Heart left ventricle (tissue), 16 donors: ENCODE results near the gene PNCK. TPM values are rescaled to one million over a fixed set of nuclear protein-coding genes. Genes with fewer than 3 reads are reported as not detected.
A peak's percentile ranks its signal among the peaks of the same experiment; 100 is the strongest.

Source experiments
- ATAC-seq, 4 donors: fragments of 200-7000 bp; cut with Tn5 transposase; one replicate each; pipeline ENCODE4 v1.9.1; 2020 to 2022; ENCODE audit warnings: moderate library complexity in 4 of 4, mild to moderate bottlenecking in 3 of 4, moderate number of reproducible peaks in 1 of 4
- DNase-seq, 5 donors: peaks; one replicate each; pipeline ENCODE4 v3.0.0-alpha.2; 2020
- H3K27ac ChIP-seq, 12 donors: fragments of 200-600 bp; sonication (generic) in 4 of 12; one replicate each; pipeline versions ENCODE4 v1.5.0 to v1.8.0; 2016 to 2022; ENCODE audit warnings: mild to moderate bottlenecking in 2 of 12
- H3K27me3 ChIP-seq, 9 donors: fragments of 200-600 bp; sonication (generic) in 2 of 9; one replicate each; pipeline versions ENCODE4 v1.5.1 to v1.8.0; 2016 to 2022; ENCODE audit warnings: mild to moderate bottlenecking in 3 of 9
- H3K36me3 ChIP-seq, 9 donors: fragments of 200-600 bp; sonication (generic) in 2 of 9; one replicate each; pipeline versions ENCODE4 v1.5.0 to v1.8.0; 2018 to 2022; ENCODE audit warnings: mild to moderate bottlenecking in 2 of 9
- H3K4me1 ChIP-seq, 12 donors: fragments of 200-600 bp; sonication (generic) in 4 of 12; one replicate each; pipeline versions ENCODE4 v1.5.0 to v1.8.0; 2016 to 2022; ENCODE audit warnings: mild to moderate bottlenecking in 3 of 12
- H3K4me3 ChIP-seq, 12 donors: fragments of 200-600 bp; sonication (generic) in 4 of 12; one replicate each; pipeline versions ENCODE4 v1.5.0 to v1.8.0; 2017 to 2022; ENCODE audit warnings: mild to moderate bottlenecking in 9 of 12, moderate library complexity in 4 of 12
- H3K9me3 ChIP-seq, 12 donors: fragments of 200-600 bp; sonication (generic) in 4 of 12; one replicate each; pipeline versions ENCODE4 v1.5.0 to v1.8.0; 2016 to 2022; ENCODE audit warnings: mild to moderate bottlenecking in 1 of 12
- CTCF ChIP-seq, 12 donors: fragments of 200-600 bp; sonication (generic) in 4 of 12; IDR thresholded peaks; one replicate each; pipeline versions ENCODE4 v1.5.0 to v1.8.0; 2018 to 2022; ENCODE audit warnings: antibody characterized with exemption in 12 of 12, mild to moderate bottlenecking in 5 of 12
- POLR2A ChIP-seq, 2 donors: fragments of 450-650 bp; IDR thresholded peaks; one replicate each; pipeline ENCODE4 v1.6.1; 2017; ENCODE audit warnings: antibody characterized with exemption in 2 of 2, mild to moderate bottlenecking in 2 of 2, moderate library complexity in 2 of 2
- WGBS, 4 donors: extraction: QIAGEN DNeasy Blood & Tissue Kit in 2 of 4; methylation state at CpG; one replicate each; pipeline versions ENCODE4 v1.1.5 to v1.1.7; 2013 to 2018; 5-methylcytosine and 5-hydroxymethylcytosine counted together
- intact Hi-C, 10 donors: fragments of 100-400 bp; cut with DNase I; formaldehyde crosslinking; loops; one replicate each; pipeline versions ENCODE4 v1.11.1 to v1.14.2; 2022
- polyA plus RNA-seq, 2 donors: library from polyadenylated mRNA; stranded (reverse); fragments of 200-250 nt; gene quantifications; one replicate each; pipeline ENCODE4 v1.2.3, GENCODE V29; 2013
- total RNA-seq, 9 donors: library from RNA; depleted of rRNA in 2 of 9; stranded (reverse); fragments of >200 nt in 2 of 9; fragmentation: NEBNext Ultra II Directional in 3 of 9; extraction: Animal tissue kit (Norgen Biotek cat#: 25700) in 3 of 9; gene quantifications; one replicate each; pipeline versions ENCODE4 v1.1.0 to v1.2.4, GENCODE V29; 2016 to 2023
- donor health status: ischemic (EF 13 %, LVEDD 7.1; RV severe dilation, severe dysfunction).
- donor health status: healthy with polysubstance abuse.
- donor health status: DM: no; HTN: yes; CAD: no.
- donor health status: DM: no; HTN: no; CAD: no.
- donor health status: ischemic (EF 25% LVEDD 6.9; RV normal size, moderate dysfunction).
- donor health status: ischemic (EF 25% LVEDD 5.7; RV mildly dilated, moderate dysfunction).
- donor health status: healthy.
- donor health status: DM: yes; HTN: yes; CAD: no.
- donor health status: ischemic (EF 35%, LVEDD 5.7; RV mildly dilated, moderate dysfunction).
- donor health status: nonischemic (EF 11% LVEDD 7.7; RV severe dilation, severe dysfunction).
- donor health status: DM: yes; HTN: yes; CAD: no.
- donor health status: PGD.
- donor health status: ischemic (EF 29% LVEDD 5.4; RV normal size, mild dysfunction).
- donor health status: nonischemic (EF 23%, LVEDD 6.1; RV moderate dilation, normal function).

PNCK gene
- total and polyA plus RNA-seq, 11 donors, result 1.4 to 7.3 (median 6.4) TPM

- 75 to 89% (median 87%) methylated on average over 16 to 20 of the region's 20 CpGs for WGBS, 4 donors
- peaks cover 0 to 21% (median 0%) of the 10 kb centered on the region in 12 donors for H3K4me1 ChIP-seq
- TF ChIP-seq POLR2A (IDR thresholded peaks at IDR 0.05) (no peak), CTCF (IDR thresholded peaks at IDR 0.05) (no peak)
- no peaks in the 10 kb centered on the region for H3K9me3 ChIP-seq
- peaks cover 0 to 38% (median 18%) of the 10 kb centered on the region in 9 donors for H3K27me3 ChIP-seq
- no peak overlapping the region for H3K4me3 ChIP-seq
- no peaks in the 10 kb centered on the region for H3K36me3 ChIP-seq
- H3K27ac ChIP-seq, result no peak overlapping the region
- ATAC-seq (no peak), DNase-seq (peak in 1 of 5 donors; percentile 14)
- intact Hi-C loops, result no loop called here
Measured at GRCh38 chrX:153638436-153639176, 35.0 kb downstream of the PNCK start.

- H3K4me1 ChIP-seq, result peaks cover 0 to 18% (median 0%) of the 10 kb centered on the region in 12 donors
- no peak overlapping the region for H3K27ac ChIP-seq
- WGBS, 4 donors, result 76 to 96% (median 86%) methylated on average over 2 to 6 of the region's 6 CpGs
- no peaks in the 10 kb centered on the region for H3K36me3 ChIP-seq
- no peak for TF ChIP-seq CTCF (IDR thresholded peaks at IDR 0.05)
- no peak for TF ChIP-seq POLR2A (IDR thresholded peaks at IDR 0.05)
- DNase-seq, result peak in 1 of 5 donors; percentile 10
- H3K4me3 ChIP-seq, result no peak overlapping the region
- peaks cover 0 to 33% (median 14%) of the 10 kb centered on the region in 9 donors for H3K27me3 ChIP-seq
- intact Hi-C loops, result no loop called here
- no peaks in the 10 kb centered on the region for H3K9me3 ChIP-seq
- ATAC-seq, result no peak
Measured at GRCh38 chrX:153638041-153638371, 35.6 kb downstream of the PNCK start.

- H3K36me3 ChIP-seq, result no peaks in the 10 kb centered on the region
- intact Hi-C loops, result loop anchor here in 1 of 10 donors (2.0 kb wide), 1 partner anchor 19 kb away; no protein-coding TSS in a partner anchor
- no peak overlapping the region for H3K27ac ChIP-seq
- H3K27me3 ChIP-seq, result peaks cover 0 to 33% (median 8%) of the 10 kb centered on the region in 9 donors
- peaks cover 0 to 13% (median 0%) of the 10 kb centered on the region in 12 donors for H3K4me1 ChIP-seq
- no peaks in the 10 kb centered on the region for H3K9me3 ChIP-seq
- 81 to 90% (median 88%) methylated on average over 17 to 27 of the region's 27 CpGs for WGBS, 4 donors
- no peak for TF ChIP-seq POLR2A (IDR thresholded peaks at IDR 0.05)
- no peak for TF ChIP-seq CTCF (IDR thresholded peaks at IDR 0.05)
- no peak overlapping the region for H3K4me3 ChIP-seq
- peak in 1 of 5 donors; percentile 12 for DNase-seq
- ATAC-seq, result no peak
Measured at GRCh38 chrX:153637121-153638040, 36.2 kb downstream of the PNCK start.

GRCh38 chrX:153636716-153637115, 36.9 kb downstream of the PNCK start:
- 61 to 79% (median 66%) methylated on average over 5 of the region's 5 CpGs for WGBS, 4 donors

More at GRCh38 chrX:153636716-153637115, 36.9 kb downstream of the PNCK start:
- no peaks in the 10 kb centered on the region for H3K9me3 ChIP-seq
- no peak overlapping the region for H3K27ac ChIP-seq
- DNase-seq, result peak in 1 of 5 donors; percentile 12
- peaks cover 0 to 6% (median 0%) of the 10 kb centered on the region in 12 donors for H3K4me1 ChIP-seq
- H3K4me3 ChIP-seq, result no peak overlapping the region
- TF ChIP-seq CTCF (IDR thresholded peaks at IDR 0.05), result no peak
- TF ChIP-seq POLR2A (IDR thresholded peaks at IDR 0.05), result no peak
- no peaks in the 10 kb centered on the region for H3K36me3 ChIP-seq
- intact Hi-C loops, result loop anchor here in 1 of 10 donors (2.0 kb wide), 1 partner anchor 20 kb away; no protein-coding TSS in a partner anchor
- peaks cover 0 to 26% (median 1%) of the 10 kb centered on the region in 9 donors for H3K27me3 ChIP-seq
- ATAC-seq, result no peak
